Muscle of leg (tissue), 11 donors: ENCODE data around the gene WBP2NL. TPM values are rescaled to one million over a fixed set of nuclear protein-coding genes. Genes with fewer than 3 reads are reported as not detected.

Experiments used
- DNase-seq: peaks from one replicate; pipeline ENCODE4 v3.0.0; 2013
- H3K27ac ChIP-seq: one replicate; pipeline ENCODE4 v1.5.1; 2013; ENCODE audit warnings: mild to moderate bottlenecking, low read length, control low read depth
- H3K27me3 ChIP-seq: one replicate; pipeline ENCODE4 v1.6.1; 2013; ENCODE audit warnings: low read length; ENCODE audit not compliant: control insufficient read depth, insufficient read depth
- H3K36me3 ChIP-seq: one replicate; pipeline ENCODE4 v1.6.1; 2013; ENCODE audit warnings: low read length; ENCODE audit not compliant: control insufficient read depth, insufficient read depth
- H3K4me1 ChIP-seq: one replicate; pipeline ENCODE4 v1.6.1; 2013; ENCODE audit warnings: low read length; ENCODE audit not compliant: control insufficient read depth, insufficient read depth
- H3K4me3 ChIP-seq: one replicate; pipeline ENCODE4 v1.5.1; 2013; ENCODE audit warnings: low read length, control low read depth
- H3K9me3 ChIP-seq: replicated peaks from 2 replicates; pipeline ENCODE4 v1.6.1; 2013; ENCODE audit warnings: low read depth, low read length; ENCODE audit not compliant: control insufficient read depth
- WGBS: methylation state at CpG from one replicate; pipeline ENCODE4 v1.1.5; 2013; ENCODE audit warnings: missing lambda C conversion rate; ENCODE audit not compliant: insufficient coverage; 5-methylcytosine and 5-hydroxymethylcytosine counted together
- polyA plus RNA-seq, 8 donors: library from polyadenylated mRNA; unstranded; fragments of 120-200 nt; gene quantifications; one replicate each; pipeline versions ENCODE4 v1.2.1 to v1.2.3, GENCODE V29; 2013; ENCODE audit warnings: inconsistent platforms in 1 of 8, low replicate concordance in 1 of 8; ENCODE audit not compliant: insufficient read length in 8 of 8, insufficient read depth in 1 of 8
- total RNA-seq: library from RNA; stranded (reverse); fragments of 120-200 nt; gene quantifications from one replicate; pipeline ENCODE4 v1.2.4, GENCODE V29; 2013

Gene WBP2NL
- total and polyA plus RNA-seq, 9 donors = 0.38 to 2.3 (median 1.2) TPM

- peak; percentile 66 for DNase-seq
- Histone ChIP-seq H3K9me3 (no peaks in the 10 kb centered on the region), H3K36me3 (no peaks in the 10 kb centered on the region), H3K4me3 (no peak overlapping the region), H3K27me3 (no peaks in the 10 kb centered on the region), H3K27ac (no peak overlapping the region), H3K4me1 (no peaks in the 10 kb centered on the region)
- 32% methylated on average over 7 of the region's 8 CpGs for WGBS
These were observed 31.9 kb upstream of the WBP2NL start for GRCh38 chr22:41966607-41967240.

- WGBS = 62% methylated on average over 6 of the region's 9 CpGs
- H3K4me1 ChIP-seq = no peaks in the 10 kb centered on the region
These were observed 30.0 kb upstream of the WBP2NL start for GRCh38 chr22:41968601-41969000.

GRCh38 chr22:41969110-41969646 lies 29.4 kb upstream of the WBP2NL start, which contains the start of gene SEPTIN3:
Gene SEPTIN3 (plus strand): TSS chr22:41969443. CDS start chr22:41971493, 2,050 bp downstream.
- Histone ChIP-seq H3K4me3 (no peak within 1 kb of the TSS), H3K27ac (no peak within 1 kb of the TSS), H3K9me3 (no peaks in the 10 kb centered on the region), H3K27me3 (peaks cover 16% of the 10 kb centered on the region), H3K4me1 (no peaks in the 10 kb centered on the region), H3K36me3 (no peaks in the 10 kb centered on the region)
- DNase-seq = no peak
- 46% methylated on average over 5 of the region's 8 CpGs for WGBS

More at GRCh38 chr22:41968601-41969000, 30.0 kb upstream of the WBP2NL start:
- no peak overlapping the region for H3K4me3 ChIP-seq
- DNase-seq = no peak
- no peaks in the 10 kb centered on the region for H3K36me3 ChIP-seq
- H3K9me3 ChIP-seq = no peaks in the 10 kb centered on the region
- H3K27me3 ChIP-seq = peaks cover 12% of the 10 kb centered on the region
- H3K27ac ChIP-seq = no peak overlapping the region

- no peaks in the 10 kb centered on the region for H3K36me3 ChIP-seq
- H3K27me3 ChIP-seq = peaks cover 26% of the 10 kb centered on the region
- H3K4me3 ChIP-seq = no peak overlapping the region
- DNase-seq = no peak
- 92% methylated on average over 2 of the region's 2 CpGs for WGBS
- no peaks in the 10 kb centered on the region for H3K4me1 ChIP-seq
- no peaks in the 10 kb centered on the region for H3K9me3 ChIP-seq
- H3K27ac ChIP-seq = no peak overlapping the region
These were observed 28.0 kb upstream of the WBP2NL start for GRCh38 chr22:41970601-41971000.

DNA sequence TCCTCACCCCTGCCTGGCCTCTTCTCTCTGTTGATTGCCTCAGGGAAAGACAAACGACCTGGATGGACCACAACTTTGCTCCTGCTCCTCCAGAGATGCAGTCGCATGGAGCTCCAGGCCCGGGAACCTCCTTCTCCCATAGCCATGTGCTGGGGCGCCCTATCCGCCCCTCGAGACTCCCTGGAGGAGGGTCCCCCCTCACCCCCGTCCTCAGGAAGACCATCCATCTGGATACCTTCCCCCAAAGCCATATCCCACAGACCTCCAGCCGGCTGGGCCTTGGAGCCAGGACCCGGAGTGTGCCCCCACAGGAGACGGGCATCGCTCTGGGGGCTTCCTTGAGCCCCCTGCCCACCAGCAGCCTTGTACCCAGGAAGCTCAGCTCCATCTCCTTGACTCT lies 27.2 kb upstream of the WBP2NL start:
- WGBS = 78% methylated on average over 11 of the region's 11 CpGs
- Histone ChIP-seq H3K4me1 (peaks cover 4% of the 10 kb centered on the region), H3K27ac (no peak overlapping the region), H3K36me3 (no peaks in the 10 kb centered on the region), H3K4me3 (no peak overlapping the region), H3K9me3 (no peaks in the 10 kb centered on the region), H3K27me3 (peaks cover 34% of the 10 kb centered on the region)
- DNase-seq = no peak

DNA sequence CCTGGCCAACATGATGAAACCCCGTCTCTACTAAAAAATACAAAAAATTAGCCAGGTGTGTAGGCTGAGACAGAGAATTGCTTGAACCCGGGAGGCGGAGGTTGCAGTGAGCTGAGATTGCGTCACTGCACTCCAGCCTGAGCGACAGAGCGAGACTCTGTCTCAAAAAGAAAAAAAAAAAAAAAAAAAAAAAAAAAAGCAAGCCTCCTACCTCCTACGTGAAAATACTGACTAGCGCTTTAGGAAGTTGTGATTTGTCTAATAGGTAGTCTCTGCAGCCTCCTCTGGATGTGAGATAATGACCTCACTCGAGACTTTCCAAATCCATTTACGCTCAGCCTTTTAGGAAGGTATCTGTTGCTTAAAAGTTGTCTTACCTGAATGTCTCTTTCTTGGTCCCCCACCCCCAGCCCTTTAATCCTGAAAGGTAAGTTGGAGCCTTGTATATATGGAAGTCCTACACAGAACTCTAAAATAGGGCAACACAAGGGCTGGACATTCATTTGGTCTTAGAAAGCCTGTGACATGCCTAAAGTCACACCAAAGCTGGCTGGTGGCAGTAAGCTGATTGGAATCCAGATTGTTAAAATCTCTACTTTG lies 23.8 kb upstream of the WBP2NL start:
- Histone ChIP-seq H3K4me1 (peaks cover 9% of the 10 kb centered on the region), H3K27me3 (peaks cover 56% of the 10 kb centered on the region), H3K4me3 (no peak overlapping the region), H3K9me3 (no peaks in the 10 kb centered on the region), H3K27ac (no peak overlapping the region), H3K36me3 (no peaks in the 10 kb centered on the region)
- WGBS = no CpG with 5 or more reads among the region's 10 CpGs
- no peak for DNase-seq

- no peak for DNase-seq
- no peak overlapping the region for H3K27ac ChIP-seq
- H3K9me3 ChIP-seq = no peaks in the 10 kb centered on the region
- peaks cover 57% of the 10 kb centered on the region for H3K27me3 ChIP-seq
- H3K4me3 ChIP-seq = no peak overlapping the region
- peaks cover 9% of the 10 kb centered on the region for H3K4me1 ChIP-seq
- WGBS = 61% methylated on average over 11 of the region's 12 CpGs
- H3K36me3 ChIP-seq = no peaks in the 10 kb centered on the region
These were observed 23.1 kb upstream of the WBP2NL start for GRCh38 chr22:41975299-41976069.

- DNase-seq = peak; percentile 24
- Histone ChIP-seq H3K4me3 (peak overlapping the region; percentile 33), H3K4me1 (peaks cover 9% of the 10 kb centered on the region), H3K36me3 (no peaks in the 10 kb centered on the region), H3K27ac (no peak overlapping the region), H3K9me3 (no peaks in the 10 kb centered on the region), H3K27me3 (peaks cover 59% of the 10 kb centered on the region)
- under 1% methylated on average over 63 of the region's 72 CpGs for WGBS
These were observed 22.3 kb upstream of the WBP2NL start for GRCh38 chr22:41976070-41976901.

DNA sequence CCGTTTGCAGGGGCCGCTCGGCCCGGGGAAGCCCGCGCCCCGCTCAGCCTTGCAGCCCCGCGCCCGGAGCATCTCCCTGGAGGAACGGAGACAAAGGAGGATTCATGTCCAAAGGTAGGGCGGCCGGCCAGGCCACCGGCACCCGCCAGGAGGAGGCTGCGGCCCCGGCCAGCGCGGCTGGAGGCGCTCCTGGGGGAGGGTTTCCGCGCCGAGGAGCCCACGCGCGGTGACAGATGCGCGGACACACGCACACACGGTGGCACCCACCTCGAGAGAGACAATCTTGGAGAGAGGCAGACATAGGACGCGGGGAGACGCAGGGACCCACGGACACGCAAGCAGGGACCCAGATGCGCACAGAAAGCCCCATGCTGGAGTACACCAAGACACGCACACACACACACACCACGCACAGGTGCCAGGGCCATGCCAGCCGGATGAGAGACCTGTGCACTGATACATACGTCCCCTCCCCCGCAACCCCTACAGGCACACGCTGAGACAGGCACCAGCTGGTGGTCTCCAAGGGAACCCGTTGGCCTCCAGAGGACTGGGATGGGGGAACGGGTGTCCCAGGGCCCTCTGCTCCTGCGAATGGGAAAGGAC lies 21.5 kb upstream of the WBP2NL start:
- Histone ChIP-seq H3K36me3 (no peaks in the 10 kb centered on the region), H3K4me1 (peaks cover 9% of the 10 kb centered on the region), H3K27me3 (peaks cover 57% of the 10 kb centered on the region), H3K4me3 (peak overlapping the region; percentile 24), H3K9me3 (no peaks in the 10 kb centered on the region), H3K27ac (no peak overlapping the region)
- 2% methylated on average over 30 of the region's 46 CpGs for WGBS
- DNase-seq = no peak
